ENCODE data around the gene DDX41. TPM values are rescaled to one million over a fixed set of nuclear protein-coding genes. Genes with fewer than 3 reads are reported as not detected.

The DDX41 gene
- total RNA-seq, 1 experiment from 2014 or later = 136 TPM

DNA sequence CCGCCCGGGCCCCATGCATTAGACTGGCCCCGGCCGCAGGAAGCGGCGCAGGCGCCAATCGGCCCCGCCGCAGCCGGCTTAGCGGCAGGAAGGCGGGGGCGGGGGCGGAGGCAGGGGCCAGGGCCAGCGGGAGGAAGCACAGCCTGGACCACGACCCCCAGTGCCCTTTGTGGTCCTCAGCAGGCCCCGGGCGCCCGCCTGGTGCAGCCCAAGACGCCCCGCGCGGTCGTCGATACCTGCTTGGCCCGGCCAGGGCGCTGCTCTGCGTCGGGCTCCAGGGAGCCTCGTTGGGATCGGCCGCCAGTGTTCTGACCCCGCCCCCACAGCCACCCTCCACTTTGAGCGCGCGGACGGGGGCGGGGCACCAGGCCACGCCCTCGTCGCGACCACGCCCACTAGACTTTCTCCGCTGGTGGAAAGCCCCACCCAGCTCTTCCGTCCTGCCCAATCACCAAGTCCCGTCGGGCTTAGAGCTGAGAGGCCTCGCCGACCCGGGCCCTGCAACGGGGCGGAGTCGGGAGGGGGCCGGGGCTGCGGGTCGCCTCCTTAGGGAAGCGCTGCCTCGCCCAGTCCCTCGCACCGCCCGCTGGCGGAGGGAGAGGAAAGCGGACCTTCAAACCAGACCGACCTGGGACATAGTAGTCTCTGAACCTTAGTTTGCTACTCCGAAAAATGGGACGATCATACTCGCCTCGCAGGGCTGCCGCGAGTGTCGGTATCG is 19.3 kb downstream of the DDX41 start, which contains the start of gene PDLIM7 (continued):
- TF ChIP-seq FOXK1 (CRISPR knock-in tag; IDR thresholded peaks at IDR 0.05) (peak; percentile 4; the same call in 1 of the 2 replicates), ESRRA (CRISPR knock-in tag; IDR thresholded peaks at IDR 0.05; ENCODE audit: borderline replicate concordance) (no peak), JAZF1 (CRISPR knock-in tag; IDR thresholded peaks at IDR 0.05) (no peak), ATF1 (CRISPR knock-in tag; IDR thresholded peaks at IDR 0.05) (no peak), RORB (CRISPR knock-in tag; IDR thresholded peaks at IDR 0.05) (no peak), CBFB (CRISPR knock-in tag; IDR thresholded peaks at IDR 0.05; ENCODE audit: low read depth) (no peak), TEAD1 (CRISPR knock-in tag; IDR thresholded peaks at IDR 0.05) (0 out of 2 replicates have a peak, but pooled peaks have one; percentile 16), ZNF232 (CRISPR knock-in tag; IDR thresholded peaks at IDR 0.05) (no peak), NFYB (CRISPR knock-in tag; conservative IDR thresholded peaks at IDR 0.05; ENCODE audit: low read depth) (peak; percentile 44; the same call in 1 of the 2 replicates), SMAD3 (CRISPR knock-in tag; IDR thresholded peaks at IDR 0.05; ENCODE audit: borderline replicate concordance) (no peak; the same call in 1 of the 2 replicates), GRHL2 (CRISPR knock-in tag; IDR thresholded peaks at IDR 0.05; ENCODE audit: insufficient replicate concordance, severe bottlenecking) (no peak), IRF2 (CRISPR knock-in tag; IDR thresholded peaks at IDR 0.05; ENCODE audit: borderline replicate concordance, low read depth) (no peak), EMX1 (CRISPR knock-in tag; IDR thresholded peaks at IDR 0.05) (no peak), CREM (CRISPR knock-in tag; IDR thresholded peaks at IDR 0.05) (no peak), FOXJ3 (CRISPR knock-in tag; IDR thresholded peaks at IDR 0.05; ENCODE audit: borderline replicate concordance) (no peak), NFE2L1 (CRISPR knock-in tag; IDR thresholded peaks at IDR 0.05) (no peak), RELA (CRISPR knock-in tag; IDR thresholded peaks at IDR 0.05; ENCODE audit: borderline replicate concordance) (no peak)
- TF ChIP-seq, protein P1, sequence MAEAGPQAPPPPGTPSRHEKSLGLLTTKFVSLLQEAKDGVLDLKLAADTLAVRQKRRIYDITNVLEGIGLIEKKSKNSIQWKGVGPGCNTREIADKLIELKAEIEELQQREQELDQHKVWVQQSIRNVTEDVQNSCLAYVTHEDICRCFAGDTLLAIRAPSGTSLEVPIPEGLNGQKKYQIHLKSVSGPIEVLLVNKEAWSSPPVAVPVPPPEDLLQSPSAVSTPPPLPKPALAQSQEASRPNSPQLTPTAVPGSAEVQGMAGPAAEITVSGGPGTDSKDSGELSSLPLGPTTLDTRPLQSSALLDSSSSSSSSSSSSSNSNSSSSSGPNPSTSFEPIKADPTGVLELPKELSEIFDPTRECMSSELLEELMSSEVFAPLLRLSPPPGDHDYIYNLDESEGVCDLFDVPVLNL (CRISPR knock-in tag; IDR thresholded peaks at IDR 0.05; ENCODE audit: borderline replicate concordance, low read depth) = no peak
- TF ChIP-seq, protein P2, sequence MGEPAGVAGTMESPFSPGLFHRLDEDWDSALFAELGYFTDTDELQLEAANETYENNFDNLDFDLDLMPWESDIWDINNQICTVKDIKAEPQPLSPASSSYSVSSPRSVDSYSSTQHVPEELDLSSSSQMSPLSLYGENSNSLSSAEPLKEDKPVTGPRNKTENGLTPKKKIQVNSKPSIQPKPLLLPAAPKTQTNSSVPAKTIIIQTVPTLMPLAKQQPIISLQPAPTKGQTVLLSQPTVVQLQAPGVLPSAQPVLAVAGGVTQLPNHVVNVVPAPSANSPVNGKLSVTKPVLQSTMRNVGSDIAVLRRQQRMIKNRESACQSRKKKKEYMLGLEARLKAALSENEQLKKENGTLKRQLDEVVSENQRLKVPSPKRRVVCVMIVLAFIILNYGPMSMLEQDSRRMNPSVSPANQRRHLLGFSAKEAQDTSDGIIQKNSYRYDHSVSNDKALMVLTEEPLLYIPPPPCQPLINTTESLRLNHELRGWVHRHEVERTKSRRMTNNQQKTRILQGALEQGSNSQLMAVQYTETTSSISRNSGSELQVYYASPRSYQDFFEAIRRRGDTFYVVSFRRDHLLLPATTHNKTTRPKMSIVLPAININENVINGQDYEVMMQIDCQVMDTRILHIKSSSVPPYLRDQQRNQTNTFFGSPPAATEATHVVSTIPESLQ (CRISPR knock-in tag; IDR thresholded peaks at IDR 0.05) = no peak
- TF ChIP-seq, protein P3, sequence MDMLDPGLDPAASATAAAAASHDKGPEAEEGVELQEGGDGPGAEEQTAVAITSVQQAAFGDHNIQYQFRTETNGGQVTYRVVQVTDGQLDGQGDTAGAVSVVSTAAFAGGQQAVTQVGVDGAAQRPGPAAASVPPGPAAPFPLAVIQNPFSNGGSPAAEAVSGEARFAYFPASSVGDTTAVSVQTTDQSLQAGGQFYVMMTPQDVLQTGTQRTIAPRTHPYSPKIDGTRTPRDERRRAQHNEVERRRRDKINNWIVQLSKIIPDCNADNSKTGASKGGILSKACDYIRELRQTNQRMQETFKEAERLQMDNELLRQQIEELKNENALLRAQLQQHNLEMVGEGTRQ (CRISPR knock-in tag; IDR thresholded peaks at IDR 0.05) = no peak
- TF ChIP-seq, protein P4, sequence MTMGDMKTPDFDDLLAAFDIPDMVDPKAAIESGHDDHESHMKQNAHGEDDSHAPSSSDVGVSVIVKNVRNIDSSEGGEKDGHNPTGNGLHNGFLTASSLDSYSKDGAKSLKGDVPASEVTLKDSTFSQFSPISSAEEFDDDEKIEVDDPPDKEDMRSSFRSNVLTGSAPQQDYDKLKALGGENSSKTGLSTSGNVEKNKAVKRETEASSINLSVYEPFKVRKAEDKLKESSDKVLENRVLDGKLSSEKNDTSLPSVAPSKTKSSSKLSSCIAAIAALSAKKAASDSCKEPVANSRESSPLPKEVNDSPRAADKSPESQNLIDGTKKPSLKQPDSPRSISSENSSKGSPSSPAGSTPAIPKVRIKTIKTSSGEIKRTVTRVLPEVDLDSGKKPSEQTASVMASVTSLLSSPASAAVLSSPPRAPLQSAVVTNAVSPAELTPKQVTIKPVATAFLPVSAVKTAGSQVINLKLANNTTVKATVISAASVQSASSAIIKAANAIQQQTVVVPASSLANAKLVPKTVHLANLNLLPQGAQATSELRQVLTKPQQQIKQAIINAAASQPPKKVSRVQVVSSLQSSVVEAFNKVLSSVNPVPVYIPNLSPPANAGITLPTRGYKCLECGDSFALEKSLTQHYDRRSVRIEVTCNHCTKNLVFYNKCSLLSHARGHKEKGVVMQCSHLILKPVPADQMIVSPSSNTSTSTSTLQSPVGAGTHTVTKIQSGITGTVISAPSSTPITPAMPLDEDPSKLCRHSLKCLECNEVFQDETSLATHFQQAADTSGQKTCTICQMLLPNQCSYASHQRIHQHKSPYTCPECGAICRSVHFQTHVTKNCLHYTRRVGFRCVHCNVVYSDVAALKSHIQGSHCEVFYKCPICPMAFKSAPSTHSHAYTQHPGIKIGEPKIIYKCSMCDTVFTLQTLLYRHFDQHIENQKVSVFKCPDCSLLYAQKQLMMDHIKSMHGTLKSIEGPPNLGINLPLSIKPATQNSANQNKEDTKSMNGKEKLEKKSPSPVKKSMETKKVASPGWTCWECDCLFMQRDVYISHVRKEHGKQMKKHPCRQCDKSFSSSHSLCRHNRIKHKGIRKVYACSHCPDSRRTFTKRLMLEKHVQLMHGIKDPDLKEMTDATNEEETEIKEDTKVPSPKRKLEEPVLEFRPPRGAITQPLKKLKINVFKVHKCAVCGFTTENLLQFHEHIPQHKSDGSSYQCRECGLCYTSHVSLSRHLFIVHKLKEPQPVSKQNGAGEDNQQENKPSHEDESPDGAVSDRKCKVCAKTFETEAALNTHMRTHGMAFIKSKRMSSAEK (CRISPR knock-in tag; IDR thresholded peaks at IDR 0.05; ENCODE audit: borderline replicate concordance) = 0 out of 2 replicates have a peak, but pooled peaks have one; percentile 27
- TF ChIP-seq, protein P5, sequence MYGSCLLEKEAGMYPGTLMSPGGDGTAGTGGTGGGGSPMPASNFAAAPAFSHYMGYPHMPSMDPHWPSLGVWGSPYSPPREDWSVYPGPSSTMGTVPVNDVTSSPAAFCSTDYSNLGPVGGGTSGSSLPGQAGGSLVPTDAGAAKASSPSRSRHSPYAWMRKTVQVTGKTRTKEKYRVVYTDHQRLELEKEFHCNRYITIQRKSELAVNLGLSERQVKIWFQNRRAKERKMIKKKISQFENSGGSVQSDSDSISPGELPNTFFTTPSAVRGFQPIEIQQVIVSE (CRISPR knock-in tag; IDR thresholded peaks at IDR 0.05; ENCODE audit: borderline replicate concordance) = no peak
- TF ChIP-seq, protein P6, sequence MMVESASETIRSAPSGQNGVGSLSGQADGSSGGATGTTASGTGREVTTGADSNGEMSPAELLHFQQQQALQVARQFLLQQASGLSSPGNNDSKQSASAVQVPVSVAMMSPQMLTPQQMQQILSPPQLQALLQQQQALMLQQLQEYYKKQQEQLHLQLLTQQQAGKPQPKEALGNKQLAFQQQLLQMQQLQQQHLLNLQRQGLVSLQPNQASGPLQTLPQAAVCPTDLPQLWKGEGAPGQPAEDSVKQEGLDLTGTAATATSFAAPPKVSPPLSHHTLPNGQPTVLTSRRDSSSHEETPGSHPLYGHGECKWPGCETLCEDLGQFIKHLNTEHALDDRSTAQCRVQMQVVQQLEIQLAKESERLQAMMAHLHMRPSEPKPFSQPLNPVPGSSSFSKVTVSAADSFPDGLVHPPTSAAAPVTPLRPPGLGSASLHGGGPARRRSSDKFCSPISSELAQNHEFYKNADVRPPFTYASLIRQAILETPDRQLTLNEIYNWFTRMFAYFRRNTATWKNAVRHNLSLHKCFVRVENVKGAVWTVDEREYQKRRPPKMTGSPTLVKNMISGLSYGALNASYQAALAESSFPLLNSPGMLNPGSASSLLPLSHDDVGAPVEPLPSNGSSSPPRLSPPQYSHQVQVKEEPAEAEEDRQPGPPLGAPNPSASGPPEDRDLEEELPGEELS (CRISPR knock-in tag; IDR thresholded peaks at IDR 0.05) = no peak
- TF ChIP-seq, protein P7, sequence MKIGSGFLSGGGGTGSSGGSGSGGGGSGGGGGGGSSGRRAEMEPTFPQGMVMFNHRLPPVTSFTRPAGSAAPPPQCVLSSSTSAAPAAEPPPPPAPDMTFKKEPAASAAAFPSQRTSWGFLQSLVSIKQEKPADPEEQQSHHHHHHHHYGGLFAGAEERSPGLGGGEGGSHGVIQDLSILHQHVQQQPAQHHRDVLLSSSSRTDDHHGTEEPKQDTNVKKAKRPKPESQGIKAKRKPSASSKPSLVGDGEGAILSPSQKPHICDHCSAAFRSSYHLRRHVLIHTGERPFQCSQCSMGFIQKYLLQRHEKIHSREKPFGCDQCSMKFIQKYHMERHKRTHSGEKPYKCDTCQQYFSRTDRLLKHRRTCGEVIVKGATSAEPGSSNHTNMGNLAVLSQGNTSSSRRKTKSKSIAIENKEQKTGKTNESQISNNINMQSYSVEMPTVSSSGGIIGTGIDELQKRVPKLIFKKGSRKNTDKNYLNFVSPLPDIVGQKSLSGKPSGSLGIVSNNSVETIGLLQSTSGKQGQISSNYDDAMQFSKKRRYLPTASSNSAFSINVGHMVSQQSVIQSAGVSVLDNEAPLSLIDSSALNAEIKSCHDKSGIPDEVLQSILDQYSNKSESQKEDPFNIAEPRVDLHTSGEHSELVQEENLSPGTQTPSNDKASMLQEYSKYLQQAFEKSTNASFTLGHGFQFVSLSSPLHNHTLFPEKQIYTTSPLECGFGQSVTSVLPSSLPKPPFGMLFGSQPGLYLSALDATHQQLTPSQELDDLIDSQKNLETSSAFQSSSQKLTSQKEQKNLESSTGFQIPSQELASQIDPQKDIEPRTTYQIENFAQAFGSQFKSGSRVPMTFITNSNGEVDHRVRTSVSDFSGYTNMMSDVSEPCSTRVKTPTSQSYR (CRISPR knock-in tag; IDR thresholded peaks at IDR 0.05) = no peak; the same call in 1 of the 2 replicates
- TF ChIP-seq, protein P8, sequence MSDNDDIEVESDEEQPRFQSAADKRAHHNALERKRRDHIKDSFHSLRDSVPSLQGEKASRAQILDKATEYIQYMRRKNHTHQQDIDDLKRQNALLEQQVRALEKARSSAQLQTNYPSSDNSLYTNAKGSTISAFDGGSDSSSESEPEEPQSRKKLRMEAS (CRISPR knock-in tag; IDR thresholded peaks at IDR 0.05) = peak; percentile 64

All from WTC11 (cell line).